Stromal cell of bone marrow (primary cell): Measurements from ENCODE around the gene USP2.

ENCODE experiments used
- DNase-seq: peaks from one replicate; pipeline ENCODE4 v3.0.0-alpha.2; 2012; ENCODE audit warnings: low read depth

Gene USP2

DNA sequence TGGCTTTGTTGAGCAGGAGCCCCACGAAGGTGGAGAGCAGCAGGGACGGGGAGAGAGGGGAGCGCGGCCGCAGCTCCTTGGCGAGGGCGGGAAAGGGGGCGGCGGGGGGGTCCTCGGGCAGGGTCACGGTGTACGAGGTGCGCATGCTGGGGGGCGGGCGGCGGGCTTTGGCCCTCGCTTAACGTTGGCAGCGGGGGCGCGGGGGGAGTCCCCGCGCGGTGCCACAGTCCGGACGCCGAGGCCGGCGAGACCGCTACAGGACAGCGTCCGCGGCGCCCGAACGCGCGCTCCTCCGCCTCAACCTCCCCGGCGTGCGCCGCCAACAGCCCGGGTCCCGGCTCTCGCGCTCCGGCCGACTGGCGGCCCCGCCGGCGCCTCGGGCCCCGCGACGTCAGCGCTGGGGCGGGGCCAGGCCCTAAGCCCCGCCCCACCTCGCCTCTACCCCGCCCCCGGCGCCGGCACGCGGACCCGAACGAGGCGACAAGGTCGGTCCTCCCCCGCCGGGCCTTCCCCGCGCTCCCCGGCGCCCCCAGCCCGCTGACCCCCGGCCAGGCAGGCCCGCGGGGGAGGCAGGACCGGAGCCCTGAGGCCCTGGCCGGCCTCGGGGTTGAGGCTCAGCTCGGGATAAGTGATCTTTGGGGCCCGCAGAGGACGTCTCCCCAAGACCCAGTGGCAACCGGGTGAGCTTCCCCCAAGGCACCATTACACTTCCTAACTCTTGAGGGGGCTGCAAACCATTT, 17.5 kb downstream of the USP2 start:
- no peak for DNase-seq

DNA sequence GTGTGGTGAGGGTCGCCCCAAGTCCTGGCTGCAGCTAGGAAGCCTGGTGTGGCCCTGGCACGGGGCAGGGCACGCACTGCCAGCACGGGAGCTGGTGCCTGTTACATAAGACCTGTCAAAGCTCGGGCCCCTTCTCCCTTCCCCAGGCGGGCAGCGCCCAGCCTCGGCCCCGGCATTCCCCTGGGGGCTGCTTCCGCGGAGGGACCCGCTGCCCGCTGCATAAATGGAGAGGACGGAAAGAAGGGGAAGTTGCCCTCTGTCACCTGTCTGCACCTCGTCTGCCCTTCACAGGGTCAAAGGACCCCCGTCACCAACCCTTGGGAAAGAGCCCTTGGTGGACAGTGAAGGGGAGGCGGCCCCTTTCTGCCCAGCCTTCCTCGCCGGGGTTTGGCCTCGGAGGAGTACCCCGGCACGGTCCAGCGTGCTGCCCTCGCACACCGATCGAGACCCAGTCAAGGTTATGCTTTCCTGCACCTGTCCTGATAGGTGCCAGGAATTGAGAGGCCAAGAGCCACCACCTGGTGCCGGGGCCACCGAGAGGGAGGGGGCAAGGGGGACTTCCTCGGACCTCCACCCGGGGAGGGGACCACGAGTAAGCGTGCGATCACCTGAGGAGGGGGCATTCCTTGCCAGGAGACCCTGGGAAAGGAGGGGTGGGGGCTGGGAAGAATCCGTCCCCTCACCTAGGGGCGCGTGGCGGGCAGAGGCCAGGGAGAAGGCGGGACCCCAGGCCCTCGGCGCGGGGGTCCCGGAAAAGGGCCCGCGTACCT, 18.2 kb downstream of the USP2 start:
- DNase-seq, result no peak

DNA sequence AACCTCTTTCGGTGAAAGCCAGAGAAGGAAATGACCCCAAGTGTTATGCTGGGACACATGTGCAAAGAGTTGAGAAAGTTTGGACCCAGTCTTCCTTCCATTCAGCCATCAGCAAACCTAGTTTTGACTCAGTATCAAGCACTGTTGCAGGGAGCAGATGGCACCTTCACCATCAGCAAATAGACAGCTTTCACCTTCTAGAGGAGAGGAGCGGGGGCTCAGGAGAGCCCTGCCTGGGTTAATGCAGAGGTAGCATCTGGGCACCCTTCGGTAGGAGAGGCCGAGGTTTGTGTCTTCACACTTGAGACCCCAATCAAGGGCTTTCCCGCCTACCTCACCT, 18.8 kb downstream of the USP2 start:
- no peak for DNase-seq

DNA sequence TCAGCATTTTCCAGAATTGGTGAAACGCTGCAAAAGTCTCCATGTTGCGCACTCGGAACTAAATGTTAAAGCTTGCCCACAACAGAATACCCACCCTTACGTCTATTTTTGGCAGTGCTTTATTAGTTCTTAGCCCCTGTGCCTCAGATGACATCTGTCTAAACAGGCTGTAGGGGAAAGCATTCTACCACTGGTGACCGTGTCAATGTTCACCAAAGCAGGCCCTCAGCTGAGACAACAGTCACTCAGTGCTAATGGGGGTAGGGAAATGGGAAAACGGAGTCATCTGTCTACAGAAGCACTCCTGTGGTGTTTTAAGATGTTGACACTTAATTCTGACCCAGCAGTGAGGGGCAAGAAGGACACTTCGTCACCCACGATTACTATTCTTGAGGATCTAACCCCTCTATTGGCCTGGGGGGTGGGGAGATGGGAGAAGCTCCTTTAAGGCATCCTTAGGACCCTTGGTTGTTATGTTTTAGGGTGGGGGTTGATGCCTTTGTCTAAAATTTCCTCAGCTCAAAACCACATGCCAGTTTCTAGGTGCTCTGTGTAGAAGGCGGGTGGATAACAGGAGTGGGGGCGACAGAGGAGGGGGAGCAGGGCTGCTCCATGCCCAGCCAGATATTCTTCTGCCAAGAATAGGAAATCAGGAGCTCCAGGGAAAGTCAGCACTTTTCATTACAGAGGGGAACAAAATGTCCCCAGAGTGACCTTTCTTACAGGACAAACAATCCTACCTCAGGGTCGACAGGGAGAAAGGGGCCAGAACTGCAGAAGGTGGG, 19.4 kb downstream of the USP2 start:
- no peak for DNase-seq

DNA sequence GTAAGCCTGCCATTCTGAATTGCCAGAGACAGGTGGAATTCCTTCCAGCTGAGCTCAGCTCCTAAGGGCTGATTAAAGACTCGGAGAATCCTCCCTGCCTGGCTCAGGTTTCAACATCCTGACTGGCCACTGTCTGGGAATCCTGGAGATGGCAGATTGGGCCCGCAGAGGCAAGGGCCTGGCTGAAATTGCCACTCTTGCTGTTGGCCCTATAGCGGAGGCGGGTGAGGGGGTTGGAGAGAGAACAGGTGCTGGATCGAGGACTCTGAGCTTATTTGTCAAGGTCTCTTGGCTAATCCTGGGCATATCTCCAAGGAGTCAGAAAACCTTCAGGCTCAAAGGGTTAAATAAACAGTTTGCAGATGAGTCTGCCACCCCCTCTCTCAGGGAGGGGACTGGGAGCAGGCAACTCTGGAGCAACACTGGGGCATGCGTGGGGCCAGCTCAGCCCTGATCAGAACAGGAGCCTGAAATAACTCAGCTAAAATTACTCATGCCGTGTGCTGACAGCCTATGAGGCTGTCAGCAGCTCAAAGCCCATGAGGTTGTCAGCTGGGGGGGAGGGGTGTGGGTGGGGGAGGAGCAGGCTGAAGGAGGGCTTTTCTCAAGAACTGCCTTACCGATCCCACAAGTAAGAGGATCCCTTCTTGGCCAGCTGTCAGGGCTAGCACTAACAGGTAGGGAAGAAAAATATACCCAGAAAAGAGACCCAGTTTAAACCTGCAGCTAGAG, 20.3 kb downstream of the USP2 start:
- peak; percentile 82 for DNase-seq

DNA sequence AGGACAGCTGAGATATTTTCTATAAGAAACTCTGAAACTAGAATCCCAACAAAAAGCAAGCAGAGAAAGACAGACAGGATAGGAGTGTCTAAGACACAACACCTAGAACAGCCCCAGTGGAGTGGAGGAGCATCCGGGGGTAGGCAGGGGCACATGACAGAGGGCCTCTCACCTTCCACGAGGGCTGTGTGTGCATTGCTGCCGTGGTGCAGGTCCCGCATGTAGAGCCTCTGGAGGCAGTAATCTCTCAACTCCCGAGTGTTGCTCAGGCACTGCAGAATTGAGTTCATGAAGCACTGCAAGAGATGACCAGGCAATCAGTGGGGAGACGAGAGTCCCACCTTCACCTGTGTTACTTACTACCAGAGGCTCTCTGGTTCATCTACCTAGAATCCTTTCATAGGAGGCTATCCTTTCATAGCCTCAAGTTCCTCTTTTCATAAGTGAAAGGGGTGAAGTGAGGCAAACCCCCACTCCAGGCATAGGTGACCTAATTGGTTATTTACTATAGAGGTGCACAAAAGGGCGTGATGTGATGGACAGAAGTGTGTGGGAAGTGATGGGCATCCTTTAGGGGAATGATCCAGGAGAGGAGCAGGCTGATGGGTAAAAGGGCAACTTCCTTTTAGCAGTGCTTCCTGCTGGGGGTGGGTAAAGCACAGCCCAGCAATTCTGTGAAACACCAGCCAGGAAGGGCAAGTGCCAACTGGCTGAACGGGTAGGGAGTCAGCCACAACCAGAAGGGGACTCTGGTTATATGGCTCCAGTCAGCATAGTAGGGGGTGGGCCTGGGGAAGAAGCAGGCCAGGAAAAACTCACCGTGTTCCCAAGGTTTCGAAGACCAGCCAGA, 21.9 kb downstream of the USP2 start:
- no peak for DNase-seq

DNA sequence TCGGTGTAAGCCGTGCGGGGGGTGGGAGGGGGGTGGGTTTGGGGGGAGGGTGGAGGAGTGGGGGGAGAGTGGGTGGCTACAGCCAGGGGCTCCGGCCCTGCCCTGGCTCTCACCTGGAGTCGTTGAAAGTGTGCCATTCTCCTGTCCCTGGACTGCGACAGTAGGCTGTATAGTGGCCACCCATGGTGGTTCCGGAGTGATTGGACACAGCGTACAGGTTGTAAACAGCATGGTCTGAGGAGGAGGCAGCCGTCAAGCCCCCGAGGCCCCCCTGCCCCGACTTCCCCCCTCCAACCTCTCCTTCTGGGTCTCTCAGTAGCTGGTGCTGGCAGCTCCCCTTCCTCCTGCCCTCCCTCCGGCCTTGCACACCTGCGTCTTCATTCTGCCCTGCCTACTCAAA, 24.4 kb downstream of the USP2 start:
- no peak for DNase-seq

DNA sequence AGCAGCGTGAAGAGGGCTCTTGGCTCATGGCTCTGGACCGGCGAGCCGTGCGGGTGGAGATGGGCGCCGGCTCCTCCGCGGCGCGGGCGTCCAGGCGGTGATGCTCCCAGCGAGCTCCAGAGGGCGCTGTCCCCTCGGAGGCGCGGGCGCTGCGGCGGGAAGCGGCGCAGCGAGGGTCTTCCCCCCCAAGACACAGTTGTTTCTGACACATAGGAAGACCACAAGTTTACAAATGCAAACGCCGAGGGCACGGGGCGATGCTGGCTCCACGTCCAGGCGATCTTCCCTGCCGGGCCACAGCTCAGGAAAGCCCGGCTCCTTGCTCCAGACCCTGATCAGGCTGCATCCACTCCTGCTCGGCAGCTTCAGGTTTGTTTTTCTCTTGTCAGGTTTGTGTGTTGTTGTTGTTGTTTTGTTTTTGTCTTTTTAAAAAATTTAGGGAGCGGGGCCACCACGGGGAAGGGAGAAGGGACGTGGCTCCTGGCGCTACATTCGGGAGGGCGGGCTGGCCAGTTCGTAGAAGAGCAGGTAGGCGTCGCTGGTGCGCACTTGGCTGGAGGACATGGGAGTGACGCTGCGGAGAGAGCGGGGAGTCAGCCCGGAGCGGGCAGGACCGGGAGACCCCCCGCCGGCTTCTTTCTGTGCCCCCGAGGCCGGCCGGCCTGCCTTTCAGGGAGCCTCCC, 25.0 kb downstream of the USP2 start:
- DNase-seq, result no peak

DNA sequence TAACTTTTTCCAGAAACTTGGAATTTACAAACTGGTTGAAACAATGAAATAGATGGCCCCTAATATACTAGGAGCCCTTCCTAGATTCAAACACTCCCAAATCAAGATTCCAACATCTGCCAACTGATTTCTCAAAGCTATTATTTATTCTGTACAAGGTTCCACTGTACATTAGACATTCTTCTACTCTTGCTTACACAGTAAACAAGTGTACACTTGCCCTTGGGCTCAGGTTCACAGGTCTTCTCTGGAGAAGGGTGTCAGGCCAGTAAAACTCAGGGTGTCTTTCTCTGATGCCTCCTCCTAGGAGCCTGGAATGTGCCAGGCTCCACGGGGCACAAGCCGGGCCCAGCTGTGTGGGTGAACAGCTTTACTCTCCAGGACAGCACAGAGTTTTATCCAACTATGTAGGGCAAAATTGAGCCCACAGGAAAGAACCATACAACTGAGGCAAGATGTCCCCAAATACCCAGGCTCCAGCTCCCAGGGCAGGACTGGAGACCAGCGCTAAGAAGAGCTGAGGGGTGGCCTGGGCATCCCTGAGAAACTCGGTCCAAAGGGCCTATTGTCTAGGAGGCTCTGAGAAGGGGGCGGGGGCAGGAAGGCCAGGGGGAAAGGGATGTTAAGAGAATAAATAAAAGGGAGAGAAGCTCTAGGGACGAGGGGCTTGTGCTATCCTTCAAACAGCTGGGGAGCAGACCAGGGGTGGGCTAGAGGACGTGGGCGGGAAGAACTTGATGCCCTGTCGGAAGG, 26.2 kb downstream of the USP2 start:
- DNase-seq, result no peak

DNA sequence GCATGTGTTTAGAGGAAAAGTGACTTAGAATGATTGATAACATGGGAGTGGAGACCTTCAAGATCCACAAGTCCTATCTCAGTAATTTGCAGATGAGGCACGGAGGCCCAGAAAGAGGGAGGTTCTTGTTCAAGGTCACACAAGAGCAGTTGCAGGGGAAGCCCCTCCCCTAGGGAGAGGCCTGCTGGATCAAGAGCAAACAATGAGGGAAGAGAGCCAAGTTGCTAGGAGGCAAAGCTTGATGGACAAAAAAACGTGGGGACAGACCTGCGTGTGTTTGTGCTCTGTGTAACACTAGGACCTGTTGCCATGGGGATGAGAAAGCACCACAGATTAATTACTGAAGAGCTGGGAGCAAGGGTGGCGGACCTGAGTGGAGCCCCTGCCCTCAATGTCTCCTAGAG, 28.6 kb downstream of the USP2 start:
- DNase-seq, result no peak

DNA sequence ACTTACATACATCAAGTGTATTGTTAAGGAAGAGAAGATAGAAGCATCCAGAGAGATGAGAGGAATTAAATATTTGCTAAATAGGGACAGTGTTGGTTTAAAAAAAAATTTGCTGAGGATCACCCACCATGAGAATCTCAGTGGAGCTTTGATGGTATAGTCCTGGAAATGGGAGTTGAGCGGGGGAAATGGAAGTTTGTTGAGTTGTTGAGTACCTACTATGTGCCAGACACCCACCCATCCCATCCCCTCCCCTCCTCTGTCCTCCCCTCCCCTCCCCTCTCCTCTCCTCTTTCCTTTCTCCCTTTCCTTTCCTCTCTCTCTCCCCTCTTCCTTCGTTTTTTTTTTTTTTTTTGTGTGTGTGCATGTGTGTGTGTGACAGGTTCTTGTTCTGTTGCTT, 30.3 kb downstream of the USP2 start:
- DNase-seq, result no peak

DNA sequence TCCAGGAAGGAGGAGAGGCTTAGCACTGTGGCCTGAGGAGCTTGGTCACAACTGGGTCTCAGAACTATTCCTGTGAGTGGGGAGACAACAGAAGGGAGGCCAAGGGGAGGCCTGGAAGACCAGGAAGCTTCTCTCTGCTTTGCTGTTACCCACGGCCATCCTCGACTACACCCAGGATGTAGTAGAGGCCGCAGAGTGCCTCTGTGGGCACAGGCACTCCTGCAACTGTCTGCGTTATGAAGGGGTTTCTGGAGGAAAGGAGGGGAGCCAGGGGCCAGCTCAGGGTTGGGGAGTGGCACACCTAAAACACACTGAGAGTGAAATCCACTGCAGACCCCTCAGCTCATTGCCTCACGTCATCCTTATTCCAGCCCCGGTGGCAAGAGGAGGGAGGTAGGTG, 31.2 kb downstream of the USP2 start:
- no peak for DNase-seq

DNA sequence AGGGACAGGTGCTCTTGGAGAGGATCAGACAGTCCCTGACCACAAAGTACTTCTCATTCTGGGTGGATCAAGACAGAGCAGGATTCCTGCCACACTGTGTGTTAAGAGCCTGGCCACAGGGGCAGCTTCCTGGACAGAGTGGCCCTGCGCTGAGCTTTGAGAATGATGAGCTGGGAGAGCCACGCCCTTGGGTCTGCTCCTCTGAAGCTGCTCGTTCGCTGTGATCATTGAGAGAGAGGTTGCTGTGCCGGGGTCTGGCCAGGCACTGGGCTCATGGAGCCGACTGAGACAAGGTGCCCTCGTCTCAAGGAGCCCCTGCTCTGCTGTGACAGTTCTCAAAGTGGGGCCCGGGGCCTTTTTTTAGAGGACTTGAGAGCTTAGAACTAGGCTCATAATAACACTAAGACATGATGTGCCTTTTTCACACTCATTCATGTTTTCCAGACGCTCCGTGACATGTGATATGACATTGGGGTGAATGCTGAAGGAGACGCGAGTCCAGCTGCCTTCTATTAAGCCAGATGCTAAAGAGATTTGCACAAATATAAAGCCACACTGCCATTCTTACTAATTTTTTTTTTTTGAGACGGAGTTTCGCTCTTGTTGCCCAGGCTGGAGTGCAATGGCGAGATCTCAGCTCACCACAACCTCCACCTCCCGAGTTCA, 33.4 kb downstream of the USP2 start:
- no peak for DNase-seq

DNA sequence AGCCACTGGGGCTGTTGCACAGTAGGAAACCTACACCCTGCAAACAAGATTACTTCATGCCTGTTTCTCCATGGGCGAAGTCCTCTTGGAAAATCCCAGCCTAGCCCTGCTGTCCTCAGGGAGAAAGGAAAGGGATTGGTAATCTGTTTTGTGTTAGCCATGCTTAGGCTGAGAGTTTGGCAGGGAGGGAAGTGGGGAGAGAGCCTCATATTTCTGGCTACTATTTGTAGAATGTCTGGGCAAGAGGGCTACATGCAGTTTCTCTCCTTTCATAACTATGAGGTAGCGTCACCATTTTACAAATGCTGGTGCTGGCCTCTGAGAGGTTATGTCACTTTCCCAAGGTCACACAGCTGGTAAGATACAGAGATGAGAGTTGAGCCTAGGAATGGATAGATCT, 34.2 kb downstream of the USP2 start:
- DNase-seq, result peak; percentile 71

DNA sequence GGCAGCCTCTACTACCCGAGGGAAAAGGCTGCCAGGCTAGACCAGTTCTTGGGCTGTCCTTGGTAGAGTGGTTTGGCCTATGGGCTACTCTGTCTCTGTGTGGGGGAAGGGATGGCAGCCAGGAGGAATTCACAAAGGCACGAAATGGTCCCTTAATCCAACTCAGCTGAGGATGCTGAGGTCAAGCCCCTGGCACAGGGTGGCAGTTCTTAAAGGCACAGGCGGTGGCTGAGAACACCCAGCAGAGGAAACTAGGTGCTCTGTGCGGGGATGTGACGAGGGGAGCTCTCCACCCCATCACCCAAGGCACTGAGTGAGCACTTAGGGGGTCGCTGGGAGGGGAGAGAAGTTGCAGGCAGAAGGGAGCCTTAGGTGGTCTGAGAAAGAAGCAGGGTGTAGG, 34.9 kb downstream of the USP2 start, which contains the start of gene MFRP:
Gene MFRP (minus strand): TSS at position 101 of the 400 bp plus-strand sequence. CDS start 192 bp downstream, outside the sequence.
- no peak for DNase-seq

DNA sequence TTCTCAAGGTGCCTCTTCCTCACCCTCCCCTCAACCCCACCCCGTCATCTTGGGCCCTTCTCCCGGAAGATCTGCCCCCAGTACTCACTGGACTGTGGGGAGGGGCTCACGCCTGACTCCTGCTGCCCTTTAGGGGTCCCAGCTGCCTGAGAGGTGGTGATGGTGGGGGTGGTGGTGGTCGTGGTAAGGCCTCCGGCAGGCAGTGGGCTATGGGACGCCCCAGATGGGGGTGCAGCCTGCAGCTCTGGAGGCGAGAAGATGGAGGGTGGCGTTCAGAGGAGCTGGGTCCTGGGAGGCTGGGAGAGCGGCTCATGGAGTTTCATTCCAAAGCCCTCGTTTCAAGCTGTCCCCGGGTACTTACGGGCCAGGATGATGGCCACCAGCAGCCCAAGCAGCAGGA, 35.8 kb downstream of the USP2 start:
- no peak for DNase-seq

DNA sequence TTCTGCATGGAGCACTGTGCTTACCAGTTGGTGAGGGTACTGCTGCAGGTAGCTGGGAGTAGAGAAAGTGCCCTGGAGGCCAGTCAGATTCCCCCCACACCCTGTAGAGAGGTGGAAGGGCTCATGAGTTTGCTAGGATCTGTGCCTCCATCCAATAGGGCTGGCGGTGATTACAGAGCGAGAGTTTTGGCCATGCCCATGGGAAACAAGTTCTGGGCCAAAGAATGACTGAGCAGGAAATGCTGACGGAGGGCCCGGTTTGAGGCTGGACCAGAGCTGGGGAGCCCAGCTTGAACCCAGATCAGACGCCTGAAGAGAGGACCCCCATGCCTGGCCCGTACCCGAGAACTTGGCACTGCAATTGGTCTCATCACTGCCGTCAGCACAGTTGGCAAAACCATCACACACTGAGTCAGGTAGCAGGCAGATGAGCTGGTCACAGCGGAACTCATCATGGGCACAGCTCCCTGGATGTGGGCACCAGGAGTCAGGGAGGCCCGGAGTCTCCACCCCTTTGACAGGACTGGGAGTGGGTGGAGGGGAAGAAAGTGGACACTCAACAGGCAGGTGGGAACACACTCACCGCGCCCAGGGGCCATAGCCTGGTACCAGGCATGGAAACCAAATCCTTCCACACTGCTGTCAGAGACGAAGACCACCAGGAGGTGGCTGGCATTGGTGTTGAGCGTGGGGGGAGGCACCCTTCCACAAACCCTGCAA, 37.0 kb downstream of the USP2 start:
- no peak for DNase-seq

DNA sequence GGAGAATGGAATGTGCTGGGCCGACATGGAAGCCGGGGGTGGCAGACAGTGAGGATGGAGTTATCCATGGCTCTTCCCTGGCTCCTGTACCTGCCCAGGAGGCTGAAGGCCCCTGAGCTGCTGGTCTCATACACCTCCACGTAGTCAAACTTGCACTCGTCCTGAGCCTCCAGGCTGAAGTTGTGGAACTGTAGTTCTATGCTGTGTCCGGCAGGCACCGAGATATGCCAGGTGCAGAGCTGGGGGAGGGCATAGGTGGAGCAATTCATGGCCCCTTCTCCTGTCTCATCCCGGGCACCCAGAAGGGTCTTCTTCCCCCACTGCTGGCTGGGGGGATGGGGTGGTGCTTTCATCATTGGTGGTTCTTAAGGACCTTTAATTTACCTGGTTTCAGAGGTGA, 37.8 kb downstream of the USP2 start:
- no peak for DNase-seq
